NCI-H2196 treated with DMSO at 0.1 percent for 48 hours (cell line): ENCODE data around the gene APC2.
A peak's percentile ranks its signal among the peaks of the same experiment; 100 is the strongest.

Experiments
- DNase-seq: peaks from one replicate; lab custom pipeline; 2025; ENCODE audit not compliant: unreplicated experiment; lab: John Stamatoyannopoulos, UW

The APC2 gene, protein sequence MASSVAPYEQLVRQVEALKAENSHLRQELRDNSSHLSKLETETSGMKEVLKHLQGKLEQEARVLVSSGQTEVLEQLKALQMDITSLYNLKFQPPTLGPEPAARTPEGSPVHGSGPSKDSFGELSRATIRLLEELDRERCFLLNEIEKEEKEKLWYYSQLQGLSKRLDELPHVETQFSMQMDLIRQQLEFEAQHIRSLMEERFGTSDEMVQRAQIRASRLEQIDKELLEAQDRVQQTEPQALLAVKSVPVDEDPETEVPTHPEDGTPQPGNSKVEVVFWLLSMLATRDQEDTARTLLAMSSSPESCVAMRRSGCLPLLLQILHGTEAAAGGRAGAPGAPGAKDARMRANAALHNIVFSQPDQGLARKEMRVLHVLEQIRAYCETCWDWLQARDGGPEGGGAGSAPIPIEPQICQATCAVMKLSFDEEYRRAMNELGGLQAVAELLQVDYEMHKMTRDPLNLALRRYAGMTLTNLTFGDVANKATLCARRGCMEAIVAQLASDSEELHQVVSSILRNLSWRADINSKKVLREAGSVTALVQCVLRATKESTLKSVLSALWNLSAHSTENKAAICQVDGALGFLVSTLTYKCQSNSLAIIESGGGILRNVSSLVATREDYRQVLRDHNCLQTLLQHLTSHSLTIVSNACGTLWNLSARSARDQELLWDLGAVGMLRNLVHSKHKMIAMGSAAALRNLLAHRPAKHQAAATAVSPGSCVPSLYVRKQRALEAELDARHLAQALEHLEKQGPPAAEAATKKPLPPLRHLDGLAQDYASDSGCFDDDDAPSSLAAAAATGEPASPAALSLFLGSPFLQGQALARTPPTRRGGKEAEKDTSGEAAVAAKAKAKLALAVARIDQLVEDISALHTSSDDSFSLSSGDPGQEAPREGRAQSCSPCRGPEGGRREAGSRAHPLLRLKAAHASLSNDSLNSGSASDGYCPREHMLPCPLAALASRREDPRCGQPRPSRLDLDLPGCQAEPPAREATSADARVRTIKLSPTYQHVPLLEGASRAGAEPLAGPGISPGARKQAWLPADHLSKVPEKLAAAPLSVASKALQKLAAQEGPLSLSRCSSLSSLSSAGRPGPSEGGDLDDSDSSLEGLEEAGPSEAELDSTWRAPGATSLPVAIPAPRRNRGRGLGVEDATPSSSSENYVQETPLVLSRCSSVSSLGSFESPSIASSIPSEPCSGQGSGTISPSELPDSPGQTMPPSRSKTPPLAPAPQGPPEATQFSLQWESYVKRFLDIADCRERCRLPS (N-terminal part only)

DNA sequence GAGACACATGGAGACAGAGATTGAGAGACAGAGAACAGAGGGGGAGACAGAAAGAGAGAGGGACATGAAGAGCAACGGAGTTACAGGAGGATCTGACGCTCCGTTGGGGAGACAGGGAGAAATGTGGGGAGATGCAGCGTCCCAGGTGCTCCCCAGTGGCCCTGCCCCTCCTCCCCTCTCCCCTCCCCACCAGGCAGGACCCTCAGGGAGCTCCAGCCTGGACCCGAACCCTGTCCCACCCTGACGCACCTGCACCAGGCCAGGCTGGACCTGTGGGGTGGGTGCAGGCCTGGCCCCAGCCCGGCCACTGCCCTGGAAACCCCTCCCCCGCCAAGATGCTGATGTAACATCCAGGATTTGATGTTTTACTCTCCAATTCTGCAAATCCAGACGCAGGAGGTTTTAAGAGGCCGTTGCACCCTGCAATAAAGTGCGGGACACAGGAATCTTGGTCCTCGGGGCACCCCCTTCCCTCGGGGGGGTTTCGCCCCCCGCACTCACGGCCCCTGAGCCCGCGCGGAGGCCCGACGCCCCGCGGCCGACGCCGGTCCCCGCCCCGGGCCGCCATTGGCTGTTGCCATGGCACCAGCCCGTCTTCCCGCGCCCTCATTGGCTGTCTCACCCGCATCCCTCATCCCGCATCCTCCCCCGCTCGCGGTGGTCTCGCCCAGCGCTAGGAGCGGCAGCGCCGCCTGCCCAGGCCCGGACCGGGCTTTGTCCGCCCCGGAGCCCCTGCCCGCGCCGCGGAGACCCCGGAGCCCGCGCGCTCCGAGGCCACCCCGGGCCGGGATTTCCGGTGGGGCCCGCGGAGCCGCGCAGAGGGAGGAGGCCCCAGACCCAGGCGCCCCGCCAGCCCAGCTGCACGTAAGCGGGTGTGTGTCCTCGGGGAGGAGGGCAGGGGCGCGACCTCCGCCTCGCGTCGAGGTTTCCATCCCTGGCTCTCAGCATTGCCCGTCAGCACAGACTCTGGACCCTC is at the start of gene APC2:
Gene APC2, plus strand, starts transcription at position 655 of the 976 bp plus-strand sequence. CDS start 2,881 bp downstream, outside the sequence.
- peak; percentile 52 for DNase-seq

DNA sequence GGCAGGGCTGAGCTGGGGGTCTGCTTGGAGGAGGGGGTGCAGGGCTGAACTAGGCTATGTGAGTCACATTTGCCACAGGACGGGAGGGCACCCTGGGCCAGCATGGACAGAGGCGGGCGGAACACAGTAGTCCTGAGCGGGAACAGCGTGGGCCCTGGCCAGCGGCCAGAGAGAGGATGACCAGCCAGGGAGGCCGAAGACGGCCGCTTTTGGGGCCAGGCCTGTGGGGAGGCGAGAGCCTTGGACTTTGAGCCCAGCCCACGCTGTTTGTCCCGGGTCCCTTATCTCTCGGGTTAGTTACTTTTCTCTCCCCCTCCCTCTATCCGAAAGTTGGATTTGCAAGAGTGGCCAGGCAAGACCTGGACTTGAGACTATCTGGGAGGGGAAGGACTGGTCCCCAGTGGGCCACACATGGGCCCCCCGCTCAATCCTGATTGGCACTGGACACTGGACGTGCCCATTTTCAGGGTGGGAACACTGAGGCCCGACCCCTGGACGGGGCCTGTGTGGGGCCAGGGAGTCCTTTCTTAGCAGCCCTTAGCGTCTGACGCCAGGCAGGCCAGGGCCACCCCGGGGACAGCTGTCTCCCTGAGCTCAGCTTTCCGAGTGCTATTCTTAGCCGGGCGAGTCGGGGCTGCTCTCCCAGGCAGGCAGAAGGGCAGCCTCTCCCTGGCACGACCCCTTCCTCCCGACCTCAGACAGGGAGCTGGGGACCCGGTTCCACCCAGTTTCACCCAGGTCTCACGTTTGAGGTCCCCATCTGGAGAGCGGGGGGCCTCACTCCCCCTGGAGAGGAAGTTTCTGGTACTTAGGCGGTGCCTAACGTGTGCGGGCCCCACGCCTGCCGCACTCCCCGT is 49.4 kb upstream of the APC2 start:
- no peak for DNase-seq

DNA sequence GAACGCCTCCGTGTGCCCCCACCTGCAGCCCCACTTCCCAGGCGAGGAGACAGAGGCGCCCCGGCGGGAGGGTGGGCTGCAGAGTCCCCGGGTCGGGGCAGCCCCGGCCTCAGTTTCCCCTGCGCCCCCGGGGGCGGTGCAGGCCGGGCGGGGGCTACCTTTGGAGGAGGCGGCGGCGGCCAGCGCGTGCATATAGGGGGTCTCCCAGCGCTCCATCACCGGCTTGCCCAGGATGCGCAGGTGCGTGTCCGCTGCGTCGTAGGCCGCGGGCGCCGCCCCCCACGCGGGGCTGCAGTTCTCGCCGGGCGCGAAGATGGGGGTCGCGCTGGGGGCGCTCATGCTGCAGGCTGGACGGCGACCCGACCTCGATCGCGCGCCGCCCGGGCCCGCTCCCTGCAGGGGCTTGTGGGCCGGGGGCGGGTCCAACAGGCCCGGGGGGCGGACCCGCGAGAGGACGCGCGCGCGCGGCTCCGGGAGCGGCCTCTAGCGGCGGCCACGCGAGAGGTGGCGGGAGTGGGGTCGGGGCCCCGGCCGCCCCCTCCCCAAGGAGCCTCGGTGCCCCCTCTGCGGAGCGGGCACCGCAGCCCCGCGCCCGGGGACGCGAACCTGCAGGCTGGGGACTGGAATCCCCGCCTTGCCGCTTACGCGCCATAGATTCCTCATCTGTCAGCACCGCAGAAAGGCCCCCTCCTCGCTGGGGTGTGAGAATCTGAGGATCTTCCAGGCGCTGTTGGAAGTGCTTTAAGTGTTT is 48.6 kb upstream of the APC2 start, which contains the start of gene GAMT:
Gene GAMT, minus strand, starts transcription at position 405 of the 751 bp plus-strand sequence. Its CDS starts 66 bp downstream, at position 339.
- no peak for DNase-seq

DNA sequence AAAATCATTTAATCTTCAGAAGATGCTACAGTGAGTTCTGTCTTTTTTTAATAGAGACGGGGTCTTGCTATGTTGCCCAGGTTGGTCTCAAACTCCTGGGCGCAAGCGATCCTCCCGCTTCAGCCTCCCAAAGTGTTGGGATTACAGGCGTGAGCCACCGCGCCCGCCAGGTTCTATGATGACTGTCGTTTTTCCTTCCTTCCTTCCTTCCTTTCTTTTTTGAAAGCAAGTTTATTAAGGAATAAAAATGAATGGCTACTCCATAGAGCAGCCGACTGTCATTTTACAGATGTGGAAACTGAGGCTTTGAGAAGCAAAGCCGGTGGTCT is 48.1 kb upstream of the APC2 start:
- DNase-seq: no peak

DNA sequence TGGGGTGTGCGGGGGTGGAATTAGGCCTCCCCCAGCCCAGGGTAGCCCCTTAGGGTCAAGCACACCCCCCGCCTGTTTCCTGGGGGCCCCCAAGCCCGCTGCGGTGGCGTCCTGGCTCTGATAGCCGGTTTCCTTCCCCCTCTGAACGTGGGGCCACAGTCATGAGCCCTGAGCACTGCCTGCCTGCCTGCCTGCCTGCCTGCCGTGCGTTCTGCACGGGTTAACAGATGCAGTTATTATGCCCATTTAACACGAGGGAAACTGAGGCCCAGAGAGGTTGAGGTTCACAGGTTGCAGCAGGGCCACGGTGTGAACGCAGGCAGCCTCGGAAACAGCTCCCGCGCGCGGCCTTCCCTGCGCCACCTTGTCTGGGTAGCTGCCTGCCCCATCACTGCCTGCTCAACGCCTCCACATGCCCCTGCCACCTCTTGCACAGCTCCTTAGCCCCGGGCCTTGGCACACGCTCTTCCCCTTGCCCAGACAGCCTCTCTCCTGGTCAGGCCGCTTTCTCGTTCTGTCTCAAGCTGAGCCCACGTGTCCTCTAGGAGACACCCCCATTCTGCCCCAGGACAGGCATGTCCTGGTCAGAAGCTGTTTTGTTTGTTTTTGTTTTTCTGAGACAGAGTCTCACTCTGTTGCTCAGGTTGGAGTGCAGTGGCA is 47.4 kb upstream of the APC2 start:
- no peak for DNase-seq

DNA sequence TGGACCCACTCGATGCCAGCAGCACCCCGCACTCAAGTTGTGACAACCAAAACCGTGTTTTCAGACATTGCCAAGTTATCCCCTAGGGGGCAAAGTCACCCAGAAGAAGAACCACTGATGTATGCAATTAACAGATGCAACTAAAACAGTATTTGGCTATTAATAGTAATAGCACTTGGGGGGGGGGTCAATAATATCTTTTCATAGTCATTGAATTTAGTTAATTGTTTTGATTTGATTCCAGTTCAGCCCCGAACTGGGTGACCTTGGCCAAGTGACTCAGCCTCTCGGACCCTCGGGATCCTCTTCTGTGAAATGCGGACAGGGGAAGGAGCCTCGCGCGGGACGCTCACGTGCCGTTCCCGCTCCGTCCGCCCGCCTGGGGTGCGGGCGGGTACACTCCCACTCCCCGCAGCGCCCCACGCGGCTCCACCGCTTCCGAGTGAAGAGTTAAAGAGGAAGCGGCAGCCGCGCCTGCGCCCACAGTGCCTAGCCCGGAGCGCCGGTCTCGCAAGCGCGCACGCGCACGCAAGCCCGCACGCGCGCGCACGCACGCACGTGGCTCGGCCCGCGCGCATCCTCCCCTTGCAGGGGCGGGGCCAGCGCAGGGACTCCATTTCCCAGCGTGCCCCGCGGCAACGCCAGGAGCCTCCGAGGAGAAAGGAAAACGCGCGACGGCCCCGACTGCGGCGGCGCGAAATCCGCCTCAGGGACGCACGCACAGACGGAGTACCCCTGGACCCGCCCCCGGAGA is 43.0 kb upstream of the APC2 start:
- DNase-seq: peak; percentile 90

DNA sequence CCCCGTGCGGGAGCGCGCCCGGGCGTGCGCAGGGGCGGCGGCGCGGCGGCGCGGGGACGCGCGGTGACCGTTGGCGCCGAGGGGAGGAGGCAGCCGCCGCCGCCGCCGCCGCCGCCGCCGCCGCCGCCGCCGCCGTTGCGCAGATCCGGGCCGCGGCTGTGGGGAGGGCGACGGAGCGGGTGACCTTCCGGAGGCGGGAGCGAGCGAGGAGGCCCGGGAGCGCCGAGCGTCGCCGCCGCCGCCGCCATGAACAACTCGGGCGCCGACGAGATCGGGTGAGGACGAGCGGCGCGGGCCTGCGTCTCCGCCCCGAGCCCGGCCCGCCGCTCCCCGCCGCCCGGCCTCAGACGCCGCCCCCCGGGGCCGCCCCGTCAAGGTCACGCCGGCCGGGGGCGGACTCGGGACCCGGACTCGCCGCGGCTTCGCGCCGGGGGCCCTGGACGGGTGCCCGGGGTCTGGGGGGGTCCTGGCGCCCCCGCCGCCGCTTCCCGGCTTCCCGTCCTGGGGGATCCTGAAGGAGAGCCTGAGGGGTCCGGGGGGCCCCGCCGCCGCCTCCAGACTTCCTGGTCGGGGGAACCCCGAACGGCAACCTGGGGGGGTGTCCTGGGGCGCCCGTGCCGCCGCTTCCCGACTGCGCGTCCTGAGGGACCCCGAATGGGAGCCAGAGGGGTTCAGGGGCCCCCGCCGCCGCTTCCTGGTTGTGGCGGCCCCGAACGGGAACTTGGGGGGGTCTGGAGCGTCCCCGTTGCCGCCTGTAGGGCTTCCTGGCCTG is 42.2 kb upstream of the APC2 start, which contains the start of gene DAZAP1:
Gene DAZAP1, plus strand, starts transcription at position 59 of the 772 bp plus-strand sequence. Its CDS starts 188 bp downstream, at position 247.
- no peak for DNase-seq

DNA sequence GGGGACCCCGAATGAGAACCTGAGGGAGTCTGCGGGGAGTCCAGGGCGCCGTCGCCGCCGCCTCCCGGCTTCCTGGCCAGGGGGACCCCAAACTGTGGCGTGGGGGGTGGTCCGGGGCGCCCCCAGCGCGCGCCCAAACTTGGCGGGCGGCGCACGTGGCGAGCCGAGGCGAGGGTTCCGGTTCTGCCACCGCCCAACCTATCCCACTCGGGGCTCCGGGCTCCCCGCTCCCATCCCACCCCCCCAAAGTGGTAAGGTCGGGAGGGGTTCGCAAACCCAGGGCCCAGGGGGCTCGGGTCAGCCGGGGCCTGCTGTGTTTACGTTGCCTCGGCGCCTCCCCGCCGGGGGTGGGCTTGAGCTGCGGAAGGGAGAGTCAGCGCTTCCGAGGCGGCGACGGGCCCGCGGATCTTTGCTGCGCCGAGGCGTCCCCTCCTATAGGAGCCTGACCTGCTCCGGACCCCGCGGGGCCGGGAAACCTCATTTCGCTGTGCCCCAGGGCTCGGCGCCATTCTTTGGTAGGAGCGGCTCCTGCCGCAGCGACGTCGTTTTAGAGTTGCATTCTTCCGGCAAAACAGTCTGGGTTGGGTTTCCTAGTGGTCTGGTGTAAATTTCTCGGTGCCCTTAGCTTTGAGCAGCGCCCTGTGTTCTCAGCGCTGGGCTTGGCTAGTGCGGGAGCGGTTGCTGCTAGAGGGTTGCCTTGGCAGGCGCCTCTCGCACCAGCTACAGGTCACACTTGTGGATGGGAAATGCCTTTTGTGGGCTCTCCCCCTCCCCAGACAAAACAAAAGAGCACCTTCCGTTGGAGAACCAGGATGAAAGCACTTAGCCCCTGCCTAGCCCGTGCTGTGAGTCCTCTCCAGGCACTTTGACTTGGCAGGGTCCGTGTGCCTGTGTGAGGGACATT is 41.4 kb upstream of the APC2 start:
- DNase-seq: no peak

DNA sequence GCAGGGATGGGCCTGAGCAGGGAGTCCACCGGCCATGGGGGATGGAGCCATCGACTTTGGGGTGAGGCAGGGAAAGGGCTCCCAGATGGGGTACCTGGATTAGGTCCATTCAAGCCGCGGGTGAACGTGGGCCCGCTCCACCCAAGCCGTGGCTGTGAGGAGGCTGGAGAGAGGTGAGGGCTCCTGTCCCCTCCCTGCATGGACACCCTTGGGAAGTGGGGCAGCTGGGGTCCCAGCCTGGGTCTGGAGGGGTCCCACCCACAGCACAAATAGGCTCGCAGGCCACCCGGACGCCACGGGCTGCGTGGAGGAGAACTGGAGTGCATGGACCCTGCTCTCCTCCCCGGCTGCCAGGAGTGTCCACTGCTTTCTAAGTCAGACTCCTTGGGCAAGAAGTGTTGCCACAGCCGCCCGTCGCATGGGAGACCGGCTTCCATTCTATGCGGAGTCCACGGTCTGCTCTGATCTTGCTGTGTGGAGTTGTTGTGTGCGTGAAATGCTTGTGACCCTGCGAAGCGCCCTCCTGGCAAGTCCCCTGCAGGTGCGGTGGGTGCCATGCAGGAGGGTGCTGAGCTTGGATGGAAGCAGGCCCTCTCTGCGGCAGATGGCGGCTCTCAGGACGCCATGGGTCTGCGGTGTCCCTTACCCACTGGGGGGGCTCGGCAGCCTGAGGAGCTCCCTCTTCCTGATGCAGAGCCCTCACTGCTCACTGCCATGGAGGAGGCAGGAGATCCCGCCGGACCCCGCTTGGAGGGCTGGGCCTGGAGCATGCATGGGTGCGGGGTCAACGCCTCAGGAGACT is 40.5 kb upstream of the APC2 start:
- no peak for DNase-seq

DNA sequence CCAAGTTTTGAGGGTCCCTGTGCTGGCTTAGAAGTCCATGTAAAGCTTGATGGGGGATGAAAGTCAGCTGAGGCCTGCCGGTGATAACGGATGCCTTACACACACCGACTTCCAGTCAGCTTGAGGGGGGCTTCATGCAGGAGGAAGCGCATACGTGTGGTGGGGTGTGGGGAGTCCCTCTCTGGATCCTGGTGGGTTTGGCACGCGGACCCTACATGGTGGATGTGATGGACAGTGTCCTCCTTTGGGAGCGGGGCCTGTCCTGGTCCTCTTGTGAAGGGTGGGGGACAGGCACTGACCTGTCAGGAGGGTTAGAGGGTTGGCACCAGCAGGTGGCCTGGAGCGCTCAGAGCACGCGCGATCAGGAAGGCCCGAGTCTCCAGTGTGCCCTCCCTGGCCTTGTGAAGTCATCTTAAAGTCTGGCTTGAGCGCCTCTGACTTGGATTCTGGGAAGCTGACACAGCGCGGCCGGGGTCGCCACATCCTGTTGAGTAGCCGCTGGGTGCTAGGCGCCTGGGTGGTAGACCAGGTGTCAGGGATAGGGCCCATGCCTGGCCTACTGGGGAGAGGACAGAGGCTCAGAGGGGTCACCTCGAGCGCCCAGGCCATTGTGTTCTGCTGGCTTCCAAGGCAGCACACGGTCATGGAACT is 39.7 kb upstream of the APC2 start:
- DNase-seq: no peak

DNA sequence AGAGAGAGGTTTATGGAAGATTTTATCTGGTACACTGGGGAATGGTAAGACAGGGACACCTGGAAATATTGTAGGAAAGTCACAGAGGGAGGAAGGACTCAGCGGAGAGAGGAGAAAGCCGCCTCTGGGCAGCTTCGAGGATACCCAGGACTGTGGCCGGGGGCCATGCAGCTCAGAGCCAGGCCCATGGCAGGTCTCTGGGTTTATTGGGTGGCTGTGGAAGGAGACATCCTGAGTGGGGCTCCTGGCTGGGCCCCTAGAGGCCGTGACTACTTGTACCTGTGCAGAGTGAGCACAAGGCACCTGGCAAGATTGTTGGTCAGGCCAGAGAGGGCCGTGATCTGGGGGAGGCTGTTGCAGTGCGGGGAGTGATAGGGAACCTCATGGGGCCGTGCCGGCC is 39.1 kb upstream of the APC2 start:
- DNase-seq: no peak

DNA sequence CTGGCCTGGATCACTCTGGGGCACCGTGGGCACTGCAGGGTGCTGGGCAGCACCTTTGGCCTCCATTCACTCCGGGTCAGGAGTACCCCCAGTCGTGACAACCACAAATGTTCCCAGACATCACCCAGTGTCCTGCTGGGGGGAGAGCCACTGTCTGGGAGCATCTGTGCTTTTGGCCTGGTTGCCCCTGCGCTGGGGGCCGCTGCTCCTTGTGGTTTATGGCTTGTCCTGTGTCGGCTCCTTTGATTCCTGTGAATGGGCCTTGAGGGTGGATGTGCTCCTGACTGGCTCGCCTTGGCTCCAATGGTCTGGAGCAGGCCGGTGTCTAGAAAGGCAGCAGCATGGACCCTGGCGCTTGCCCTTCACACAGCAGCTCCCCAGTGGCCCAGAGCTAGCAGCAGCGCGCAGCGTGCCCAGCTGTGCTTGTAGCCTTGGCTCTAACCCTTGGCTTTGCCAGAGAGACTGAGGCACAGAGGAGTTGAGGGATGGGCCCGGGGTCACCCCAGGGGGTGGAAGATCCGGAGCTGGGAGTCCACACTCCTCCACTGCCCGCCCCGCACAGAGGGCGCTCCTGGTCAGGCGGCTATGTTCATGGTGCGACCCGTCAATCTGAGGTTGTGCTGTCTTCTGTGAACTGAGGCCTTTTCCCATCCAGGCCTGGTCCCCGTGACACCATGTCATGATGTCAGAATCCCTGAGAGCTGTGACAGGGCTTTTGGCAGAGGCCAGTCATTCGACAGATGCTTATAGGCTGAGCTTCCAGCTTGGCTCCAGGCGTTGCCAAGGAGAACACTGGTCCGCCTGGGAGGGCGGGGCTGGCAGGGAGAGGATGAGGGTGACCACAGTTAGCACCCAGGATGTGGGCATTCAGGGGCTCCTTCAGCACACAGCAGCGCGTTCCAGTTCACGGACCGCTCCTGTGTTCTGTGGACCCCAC is 38.4 kb upstream of the APC2 start:
- DNase-seq: peak; percentile 7
